HG03097 (cell line): Measurements from ENCODE around the gene P2RY1.

ENCODE experiments used
- ATAC-seq: cut with Tn5 transposase; IDR thresholded peaks from one replicate; pipeline ENCODE4 v1.9.1; 2021; ENCODE audit not compliant: unreplicated experiment, low FRiP score

Gene P2RY1

DNA sequence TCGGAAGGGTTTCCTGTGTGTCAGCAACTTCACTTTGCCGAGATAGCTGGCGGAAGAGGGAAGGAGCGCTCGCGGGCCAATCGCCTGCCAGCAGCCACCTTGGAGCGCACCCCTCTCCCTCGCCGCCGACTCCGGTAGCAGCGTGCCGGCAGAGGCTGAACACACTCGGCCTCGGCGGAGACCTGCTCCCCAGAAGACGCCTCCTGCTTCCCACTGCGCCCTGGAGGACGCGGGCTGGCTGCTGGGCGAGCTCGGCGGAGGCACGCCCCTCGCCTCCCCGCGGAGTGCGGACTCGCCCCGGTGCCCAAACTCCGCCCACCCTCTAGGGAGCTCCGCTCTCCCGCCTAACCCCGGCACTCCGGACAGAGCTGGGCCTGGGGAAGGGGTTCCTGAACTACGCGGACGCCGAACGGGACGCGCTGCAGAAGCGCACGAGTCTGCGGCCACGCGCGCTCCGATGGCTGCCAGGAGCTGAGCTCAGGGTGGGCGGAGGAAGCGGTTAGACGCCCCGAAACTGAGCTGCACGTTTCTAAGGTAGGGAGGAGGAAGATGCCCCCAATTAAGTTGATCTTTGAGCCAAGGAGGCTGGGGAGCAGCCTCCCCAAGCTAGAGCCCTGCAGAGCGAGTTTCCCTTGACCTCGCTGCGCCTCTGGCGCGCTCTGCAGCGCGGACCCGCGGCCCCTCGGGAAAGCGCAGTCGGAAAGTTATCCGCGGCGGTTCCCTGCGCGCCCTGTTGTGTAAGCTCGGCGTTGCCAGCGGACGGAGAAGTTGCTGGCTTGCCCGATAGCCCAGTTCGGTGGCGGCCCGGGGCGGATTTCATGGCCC is at the start of gene P2RY1:
TSS of gene P2RY1 (plus strand) at position 356 of the 825 bp plus-strand sequence. CDS start 652 bp downstream, outside the sequence.
- peak; percentile 80 for ATAC-seq

- no peak for ATAC-seq
These were observed 47.8 kb upstream of the P2RY1 start for GRCh38 chr3:152786977-152787681.

GRCh38 chr3:152790651-152791387 is 44.1 kb upstream of the P2RY1 start:
- ATAC-seq = no peak

DNA sequence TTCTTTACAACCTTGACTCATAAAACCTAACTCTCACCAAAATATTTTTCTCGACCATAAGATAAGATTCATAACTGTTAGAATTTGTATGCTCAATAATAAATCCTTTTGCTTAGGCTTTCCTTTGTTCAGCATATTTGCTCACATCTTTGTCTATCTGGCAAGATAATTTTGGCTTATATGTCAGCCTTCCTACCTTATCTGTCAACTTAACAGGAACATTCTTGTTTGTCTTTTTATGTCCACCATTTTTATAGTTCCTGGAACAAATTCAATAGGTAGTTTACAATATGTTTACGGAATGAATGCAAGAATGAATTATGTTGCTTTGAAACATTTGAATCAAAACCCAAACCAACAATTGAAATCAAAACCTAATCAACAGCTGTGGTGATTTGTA is 41.0 kb upstream of the P2RY1 start:
- ATAC-seq = no peak

GRCh38 chr3:152797751-152798432 is 37.0 kb upstream of the P2RY1 start:
- ATAC-seq = no peak

DNA sequence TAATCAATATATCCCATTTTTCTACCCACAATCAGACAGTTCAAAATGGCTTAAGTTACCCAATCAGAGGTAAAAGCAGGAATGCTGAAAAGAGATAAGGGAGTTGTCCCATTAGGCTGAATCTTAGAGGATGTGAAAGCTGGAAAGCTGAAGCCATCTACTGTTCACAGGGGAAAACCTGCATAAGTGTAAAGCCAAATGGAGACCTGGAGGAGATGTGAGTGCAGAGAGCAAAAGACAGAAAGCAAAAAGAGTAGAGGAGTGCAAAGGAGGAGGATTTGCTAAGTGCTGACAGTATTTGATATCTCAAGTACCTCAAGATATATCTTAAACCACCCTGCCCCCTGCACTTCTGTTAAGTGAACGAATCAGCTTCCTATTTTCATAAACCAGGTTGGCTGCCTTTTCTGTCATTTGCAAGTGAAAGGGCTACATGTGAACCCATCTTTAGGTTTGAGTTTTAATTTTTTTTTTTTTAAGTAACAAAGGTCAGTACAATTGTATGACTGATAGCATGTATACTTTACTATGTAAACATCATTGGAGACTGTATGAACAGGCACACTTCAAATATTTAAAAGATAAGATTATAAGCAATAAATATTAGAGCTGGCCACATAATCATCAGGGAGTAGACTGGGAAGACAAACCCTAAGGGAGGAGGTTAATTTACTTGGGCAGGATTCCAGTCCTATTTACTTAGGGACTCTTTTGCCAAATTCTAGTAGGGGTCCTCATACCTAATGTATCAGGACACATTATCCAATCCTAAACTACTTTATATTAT is 22.8 kb upstream of the P2RY1 start:
- no peak for ATAC-seq

DNA sequence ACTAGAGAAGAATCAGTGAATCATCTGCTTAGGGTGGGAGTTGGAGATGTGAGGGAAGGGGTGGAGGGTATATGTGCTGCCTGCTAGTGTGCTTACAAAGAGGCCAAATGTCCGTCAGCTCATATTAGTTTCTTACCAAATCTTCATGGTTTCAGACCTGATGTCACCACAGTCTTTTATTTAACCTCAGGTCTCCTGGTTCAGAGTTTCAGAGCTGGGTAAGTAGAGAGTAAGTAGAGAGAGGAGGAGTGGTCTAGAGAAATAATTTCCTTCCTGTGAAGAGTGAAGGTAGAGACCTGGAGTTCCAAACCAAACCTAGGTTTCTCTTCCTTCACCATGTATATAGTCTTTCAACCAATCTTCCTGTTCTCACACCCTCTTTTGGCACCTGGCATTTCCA is 17.5 kb upstream of the P2RY1 start:
- no peak for ATAC-seq

GRCh38 chr3:152818027-152818426 is 16.9 kb upstream of the P2RY1 start:
- no peak for ATAC-seq

GRCh38 chr3:152823173-152823572 is 11.8 kb upstream of the P2RY1 start:
- ATAC-seq = no peak

DNA sequence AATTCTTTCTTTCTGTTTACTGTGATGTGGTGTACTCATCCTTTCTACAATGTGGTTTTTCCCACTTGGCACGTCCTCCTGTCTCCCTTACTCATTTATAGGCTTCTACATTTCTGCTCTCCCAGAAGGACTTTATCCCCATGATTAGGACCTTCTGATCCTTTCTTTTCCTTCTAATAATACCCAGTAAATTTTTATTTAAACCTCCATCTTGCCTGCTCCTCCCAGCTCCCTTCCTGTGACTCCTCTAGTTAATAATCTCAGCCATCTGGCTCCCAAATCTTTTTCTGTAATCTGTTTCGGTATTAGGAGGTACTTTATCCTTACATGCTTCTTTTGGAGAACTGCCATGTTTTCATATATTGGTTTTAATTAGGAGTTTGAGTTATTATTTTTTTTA is 11.2 kb upstream of the P2RY1 start:
- ATAC-seq = no peak

DNA sequence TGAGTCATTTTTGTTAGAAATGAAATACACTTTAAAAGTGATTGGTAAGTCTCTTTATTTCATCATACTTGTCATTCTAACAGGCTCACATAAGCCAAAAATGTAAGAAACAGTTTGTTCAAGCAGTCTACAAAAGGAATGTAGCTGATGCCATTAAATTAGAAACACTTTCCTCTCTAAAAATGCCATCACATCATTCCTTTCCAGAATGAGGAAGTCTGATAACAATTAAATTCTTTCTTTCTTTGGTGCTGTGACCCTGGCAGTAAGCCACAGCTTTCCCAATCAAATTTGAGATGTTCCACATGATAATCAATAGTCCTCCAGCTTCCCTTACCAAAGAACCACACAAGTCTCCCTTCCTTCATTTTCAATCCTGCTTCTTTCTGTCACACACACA is 9.4 kb upstream of the P2RY1 start:
- ATAC-seq = no peak

- no peak for ATAC-seq
These were observed 8.5 kb upstream of the P2RY1 start for GRCh38 chr3:152826476-152826875.

DNA sequence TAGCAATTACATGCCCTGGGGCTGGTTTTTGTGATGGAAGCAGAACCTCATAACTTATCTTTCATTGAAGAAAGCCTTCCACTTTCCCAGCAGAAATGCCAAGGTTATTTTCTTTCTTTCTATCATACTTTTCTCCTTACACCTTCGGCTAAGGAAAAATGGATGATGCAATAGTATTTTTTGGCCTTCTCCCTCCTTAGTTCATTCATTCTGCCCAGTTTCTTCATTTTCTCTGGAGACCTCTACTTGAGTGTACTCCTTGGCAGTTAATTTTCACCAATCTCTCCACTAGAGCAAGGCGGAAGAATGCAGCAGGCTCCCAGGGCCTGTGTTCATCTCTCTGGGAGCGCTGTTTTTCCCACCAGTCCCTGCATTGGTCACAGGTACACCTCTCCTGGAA is 7.6 kb upstream of the P2RY1 start:
- no peak for ATAC-seq

GRCh38 chr3:152828075-152828840 is 6.7 kb upstream of the P2RY1 start:
- no peak for ATAC-seq

DNA sequence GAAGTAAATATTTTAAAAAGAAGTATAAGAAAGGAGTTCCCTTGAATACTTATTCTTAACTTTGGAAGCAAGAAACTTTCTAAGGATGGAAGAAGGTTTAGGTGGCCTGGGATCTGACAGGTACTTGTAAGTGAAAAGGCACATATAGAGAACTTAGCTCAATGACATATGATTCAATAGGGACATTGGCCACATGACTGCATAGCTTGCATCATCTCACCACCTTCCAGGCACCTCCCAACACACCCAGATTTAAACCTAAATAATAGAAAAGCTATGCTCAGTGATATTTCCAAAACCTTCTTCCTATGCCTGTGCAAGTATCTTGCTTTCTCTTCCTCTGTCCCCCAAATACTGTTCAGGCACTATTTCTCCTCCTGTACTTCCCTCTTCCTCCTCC is 4.7 kb upstream of the P2RY1 start:
- ATAC-seq = no peak

GRCh38 chr3:152832046-152832445 is 2.9 kb upstream of the P2RY1 start:
- no peak for ATAC-seq

DNA sequence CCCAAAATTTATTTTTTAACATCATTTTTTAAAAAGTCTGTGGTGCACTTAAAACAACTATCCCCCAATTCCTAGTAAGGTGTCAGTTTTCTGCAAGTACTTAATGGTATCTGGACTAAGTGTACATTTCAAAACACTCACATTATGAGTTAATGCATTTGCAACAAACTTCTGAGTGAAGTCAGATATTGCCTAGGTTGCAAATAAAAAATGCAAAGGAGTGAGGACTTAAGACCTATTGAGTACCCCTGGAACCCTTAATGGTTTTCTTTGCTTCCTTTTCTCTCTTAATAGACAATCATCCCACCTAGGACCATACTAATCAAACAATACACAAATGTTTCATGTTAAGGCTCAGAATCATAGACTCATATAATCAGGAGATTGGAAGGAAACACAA is 1.8 kb upstream of the P2RY1 start:
- ATAC-seq = no peak

DNA sequence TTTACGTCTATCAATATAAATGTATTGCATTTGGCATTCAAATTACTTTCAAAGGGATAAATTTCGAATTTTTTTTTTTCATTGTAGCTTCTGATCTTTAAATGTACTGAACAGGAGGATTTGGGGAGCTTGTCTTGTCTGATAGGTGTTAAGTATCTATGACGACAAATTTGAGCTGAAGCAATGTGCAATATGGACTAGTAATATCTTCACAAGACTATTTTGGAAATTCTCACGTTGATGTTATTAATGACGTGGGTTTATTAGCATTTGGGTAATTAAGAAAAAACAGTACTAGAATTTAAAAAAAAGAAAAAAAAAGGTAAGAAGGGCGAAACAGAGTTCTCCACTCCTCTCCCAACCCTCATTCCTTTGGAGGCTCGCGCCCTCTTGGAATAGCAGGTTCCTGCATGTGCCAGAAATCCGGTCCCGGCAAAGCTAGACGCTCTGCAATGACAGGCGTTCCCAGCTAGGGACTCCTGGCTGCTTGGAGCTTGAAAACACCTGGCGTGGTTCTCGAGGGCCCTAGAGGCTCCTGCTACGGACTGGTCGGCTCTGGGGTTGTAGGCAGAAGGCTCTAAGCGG is 648 bp upstream of the P2RY1 start:
- no peak for ATAC-seq

DNA sequence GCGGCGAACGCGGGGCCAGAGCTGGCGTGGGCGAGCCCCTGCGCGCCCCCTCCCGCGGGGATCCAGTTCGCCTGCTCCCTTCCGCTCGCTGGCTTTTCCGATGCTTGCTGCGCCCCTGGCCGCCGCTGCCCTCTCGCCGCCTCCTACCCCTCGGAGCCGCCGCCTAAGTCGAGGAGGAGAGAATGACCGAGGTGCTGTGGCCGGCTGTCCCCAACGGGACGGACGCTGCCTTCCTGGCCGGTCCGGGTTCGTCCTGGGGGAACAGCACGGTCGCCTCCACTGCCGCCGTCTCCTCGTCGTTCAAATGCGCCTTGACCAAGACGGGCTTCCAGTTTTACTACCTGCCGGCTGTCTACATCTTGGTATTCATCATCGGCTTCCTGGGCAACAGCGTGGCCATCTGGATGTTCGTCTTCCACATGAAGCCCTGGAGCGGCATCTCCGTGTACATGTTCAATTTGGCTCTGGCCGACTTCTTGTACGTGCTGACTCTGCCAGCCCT is 721 bp downstream of the P2RY1 start:
- peak; percentile 27 for ATAC-seq
